Endodermal cell (in vitro differentiated cells): ENCODE data around the gene STARD13. TPM values are rescaled to one million over a fixed set of nuclear protein-coding genes. Genes with fewer than 3 reads are reported as not detected.

Source experiments
- DNase-seq: peaks from one replicate; pipeline ENCODE4 v3.0.0-alpha.2; 2017
- H3K27ac ChIP-seq: 2 replicates; pipeline ENCODE4 v1.5.1; 2013; ENCODE audit warnings: mild to moderate bottlenecking, low read depth, low read length, moderate library complexity
- H3K27me3 ChIP-seq: 2 replicates; pipeline ENCODE4 v1.6.1; 2013; ENCODE audit warnings: mild to moderate bottlenecking, low read length, moderate library complexity; ENCODE audit not compliant: insufficient read depth, control insufficient read depth, poor library complexity, severe bottlenecking
- H3K36me3 ChIP-seq: 2 replicates; pipeline ENCODE4 v1.7.0; 2013; ENCODE audit warnings: mild to moderate bottlenecking, low read length, moderate library complexity; ENCODE audit not compliant: control insufficient read depth, insufficient read depth
- H3K4me1 ChIP-seq: one replicate; pipeline ENCODE4 v1.7.0; 2013; ENCODE audit warnings: low read length; ENCODE audit not compliant: control insufficient read depth, insufficient read depth
- H3K4me3 ChIP-seq: 2 replicates; pipeline ENCODE4 v1.5.1; 2013; ENCODE audit warnings: mild to moderate bottlenecking, low read length, moderate library complexity
- H3K9ac ChIP-seq: 2 replicates; pipeline ENCODE4 v1.6.1; 2013; ENCODE audit warnings: mild to moderate bottlenecking, low read length, moderate library complexity; ENCODE audit not compliant: poor library complexity, severe bottlenecking; ENCODE audit errors: extremely low read depth
- H3K9me3 ChIP-seq: 2 replicates; pipeline ENCODE4 v1.6.1; 2013; ENCODE audit warnings: mild to moderate bottlenecking, low read length, moderate library complexity; ENCODE audit not compliant: control insufficient read depth
- H3K27ac Mint-ChIP-seq: 2 replicates; pipeline ENCODE4 v1.8.0; 2020; ENCODE audit warnings: mixed read lengths
- H3K27me3 Mint-ChIP-seq: 2 replicates; pipeline ENCODE4 v1.8.0; 2021; ENCODE audit warnings: mild to moderate bottlenecking, mixed read lengths; ENCODE audit not compliant: insufficient read depth
- H3K36me3 Mint-ChIP-seq: 2 replicates; pipeline ENCODE4 v1.8.0; 2020; ENCODE audit warnings: low read depth, mixed read lengths
- H3K4me1 Mint-ChIP-seq: 2 replicates; pipeline ENCODE4 v1.8.0; 2020; ENCODE audit warnings: mixed read lengths
- H3K4me3 Mint-ChIP-seq: 2 replicates; pipeline ENCODE4 v1.8.0; 2020; ENCODE audit warnings: mild to moderate bottlenecking, moderate library complexity, mixed read lengths
- H3K9me3 Mint-ChIP-seq: 2 replicates; pipeline ENCODE4 v1.8.0; 2020; ENCODE audit warnings: mild to moderate bottlenecking, mixed read lengths
- CTCF ChIP-seq: fragments of 200-600 bp; sonication (generic); conservative IDR thresholded peaks from 2 replicates; pipeline ENCODE4 v1.5.0; 2021; ENCODE audit warnings: antibody characterized with exemption, mild to moderate bottlenecking
- WGBS, 2 experiments: methylation state at CpG; one replicate each; pipeline versions ENCODE4 v1.1.5 to v1.1.7; 2013; ENCODE audit warnings: missing lambda C conversion rate in 2 of 2, mixed read lengths in 1 of 2; ENCODE audit not compliant: insufficient coverage in 1 of 2, insufficient read length in 1 of 2; 5-methylcytosine and 5-hydroxymethylcytosine counted together
- total RNA-seq, 2 donors: library from RNA; stranded (reverse); fragmentation: NEBNext Ultra II Directional in 1 of 2; extraction: Animal tissue kit (Norgen Biotek cat#: 25700) in 1 of 2; gene quantifications; 2 replicates in 1 of 2; 3 replicates in 1 of 2; pipeline ENCODE4 v1.2.1, GENCODE V29; 2021

The STARD13 gene
- total RNA-seq, 2 donors from 2014 or later: 2.5 to 3.7 TPM

GRCh38 chr13:33277037-33277740 is 8.4 kb downstream of the STARD13 start:
- TF ChIP-seq CTCF: no peak
- no peaks in the 10 kb centered on the region for H3K27me3 Mint-ChIP-seq
- H3K4me3 ChIP-seq: no peak overlapping the region
- H3K9ac ChIP-seq: no peak overlapping the region
- H3K9me3 ChIP-seq: no peaks in the 10 kb centered on the region
- H3K27ac ChIP-seq: no peak overlapping the region
- H3K9me3 Mint-ChIP-seq: no peaks in the 10 kb centered on the region
- no peaks in the 10 kb centered on the region for H3K27me3 ChIP-seq
- no peak for DNase-seq
- WGBS, 2 experiments: 96 to 100% methylated on average over 3 to 4 of the region's 4 CpGs
- no peaks in the 10 kb centered on the region for H3K4me1 Mint-ChIP-seq
- H3K36me3 Mint-ChIP-seq: no peaks in the 10 kb centered on the region
- no peaks in the 10 kb centered on the region for H3K4me1 ChIP-seq
- no peak overlapping the region for H3K4me3 Mint-ChIP-seq
- H3K36me3 ChIP-seq: no peaks in the 10 kb centered on the region
- H3K27ac Mint-ChIP-seq: no peak overlapping the region

GRCh38 chr13:33276570-33276969 is 9.0 kb downstream of the STARD13 start:
- Mint-ChIP-seq H3K4me3 (no peak overlapping the region), H3K36me3 (no peaks in the 10 kb centered on the region), H3K27ac (no peak overlapping the region), H3K9me3 (no peaks in the 10 kb centered on the region), H3K27me3 (no peaks in the 10 kb centered on the region), H3K4me1 (no peaks in the 10 kb centered on the region)
- DNase-seq: no peak
- H3K9ac ChIP-seq: no peak overlapping the region
- TF ChIP-seq CTCF: no peak
- no peak overlapping the region for H3K4me3 ChIP-seq
- H3K4me1 ChIP-seq: no peaks in the 10 kb centered on the region
- no peaks in the 10 kb centered on the region for H3K27me3 ChIP-seq
- H3K27ac ChIP-seq: no peak overlapping the region
- H3K9me3 ChIP-seq: no peaks in the 10 kb centered on the region
- H3K36me3 ChIP-seq: no peaks in the 10 kb centered on the region
- WGBS, 2 experiments: 60 to 86% methylated on average over 2 to 3 of the region's 3 CpGs

- H3K27ac Mint-ChIP-seq: no peak overlapping the region
- no peak for TF ChIP-seq CTCF
- H3K36me3 Mint-ChIP-seq: no peaks in the 10 kb centered on the region
- 92 to 93% methylated on average over 3 of the region's 3 CpGs for WGBS, 2 experiments
- no peak overlapping the region for H3K4me3 Mint-ChIP-seq
- DNase-seq: no peak
- Histone ChIP-seq H3K4me3 (no peak overlapping the region), H3K27me3 (no peaks in the 10 kb centered on the region), H3K9me3 (no peaks in the 10 kb centered on the region), H3K27ac (no peak overlapping the region), H3K9ac (no peak overlapping the region), H3K36me3 (no peaks in the 10 kb centered on the region), H3K4me1 (no peaks in the 10 kb centered on the region)
- no peaks in the 10 kb centered on the region for H3K4me1 Mint-ChIP-seq
- no peaks in the 10 kb centered on the region for H3K9me3 Mint-ChIP-seq
- no peaks in the 10 kb centered on the region for H3K27me3 Mint-ChIP-seq
Measured at GRCh38 chr13:33275916-33276315, 9.6 kb downstream of the STARD13 start.
